NCI-H510A treated with DMSO at 0.1 percent for 48 hours (cell line): ENCODE data around the gene E2F6.
A peak's percentile ranks its signal among the peaks of the same experiment; 100 is the strongest.

Experiments used
- DNase-seq: peaks from one replicate; lab custom pipeline; 2025; lab: John Stamatoyannopoulos, UW

Gene E2F6, protein sequence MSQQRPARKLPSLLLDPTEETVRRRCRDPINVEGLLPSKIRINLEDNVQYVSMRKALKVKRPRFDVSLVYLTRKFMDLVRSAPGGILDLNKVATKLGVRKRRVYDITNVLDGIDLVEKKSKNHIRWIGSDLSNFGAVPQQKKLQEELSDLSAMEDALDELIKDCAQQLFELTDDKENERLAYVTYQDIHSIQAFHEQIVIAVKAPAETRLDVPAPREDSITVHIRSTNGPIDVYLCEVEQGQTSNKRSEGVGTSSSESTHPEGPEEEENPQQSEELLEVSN

GRCh38 chr2:11465485-11466306 lies at the start of gene E2F6:
Gene E2F6 (minus strand): TSS chr2:11466161. CDS start chr2:11465879, 282 bp downstream.
- peak; percentile 94 for DNase-seq

GRCh38 chr2:11515490-11515981 lies 49.6 kb upstream of the E2F6 start:
- no peak for DNase-seq

DNA sequence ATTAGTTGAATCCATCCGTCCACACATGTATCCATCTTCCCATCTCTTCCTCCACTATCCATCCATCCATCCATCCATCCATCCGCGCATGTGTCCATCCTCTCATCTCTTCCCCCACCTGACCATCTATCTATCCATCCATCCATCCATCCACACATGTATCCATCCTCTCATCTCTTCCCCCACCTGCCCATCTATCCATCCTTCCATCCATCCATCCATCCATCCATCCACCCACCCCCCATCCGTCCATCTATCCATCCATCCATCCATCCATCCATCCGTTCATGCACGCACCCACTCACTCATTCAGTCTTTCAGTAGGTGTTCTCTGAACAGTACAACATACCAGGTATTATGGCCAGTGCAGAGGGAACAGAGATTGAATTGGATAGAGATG lies 48.9 kb upstream of the E2F6 start:
- no peak for DNase-seq

GRCh38 chr2:11514081-11514730 lies 48.2 kb upstream of the E2F6 start:
- DNase-seq: no peak

DNA sequence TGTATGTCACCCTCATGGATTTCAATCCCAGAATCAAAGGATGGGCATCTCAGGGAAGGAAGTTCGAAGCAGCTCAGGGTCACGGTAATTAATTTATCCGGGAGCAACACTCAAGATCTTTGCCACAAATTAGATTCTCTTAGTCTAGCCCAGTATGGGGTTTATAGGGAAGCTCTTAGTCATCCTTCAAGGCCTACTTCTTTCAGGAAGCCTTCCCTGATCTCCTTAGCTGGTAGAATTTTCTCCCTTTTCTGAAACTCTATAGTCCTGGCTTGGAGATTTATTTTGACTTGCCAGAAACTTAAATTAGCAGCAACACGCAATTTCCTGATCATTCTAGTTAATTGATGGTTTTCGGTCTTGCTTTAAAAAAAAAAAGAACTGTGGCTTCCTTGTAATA lies 47.4 kb upstream of the E2F6 start:
- DNase-seq: no peak

- no peak for DNase-seq
Measured at GRCh38 chr2:11512431-11512830, 46.5 kb upstream of the E2F6 start.

- no peak for DNase-seq
Measured at GRCh38 chr2:11509657-11510360, 43.8 kb upstream of the E2F6 start.

GRCh38 chr2:11508279-11508678 lies 42.3 kb upstream of the E2F6 start:
- DNase-seq: peak; percentile 12

DNA sequence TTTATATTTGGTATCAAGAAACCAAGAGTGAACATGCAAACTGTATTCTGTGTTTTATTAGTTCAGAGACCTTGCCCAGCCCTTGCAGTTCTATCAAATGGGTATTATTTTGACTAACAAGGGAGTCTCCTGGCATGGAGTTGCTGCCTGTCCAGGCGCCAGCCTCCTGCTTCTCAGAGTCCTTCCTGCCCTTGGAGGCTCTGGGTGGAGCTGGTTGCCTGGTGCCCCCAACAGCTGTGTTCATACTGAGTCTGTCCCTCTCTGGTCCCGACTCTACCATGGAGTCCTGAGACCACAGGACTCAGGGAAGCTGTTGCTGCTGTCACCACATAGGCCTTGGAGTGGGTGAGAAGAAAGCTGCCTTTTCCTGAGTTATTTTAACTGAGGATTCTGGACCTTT lies 41.6 kb upstream of the E2F6 start:
- no peak for DNase-seq

DNA sequence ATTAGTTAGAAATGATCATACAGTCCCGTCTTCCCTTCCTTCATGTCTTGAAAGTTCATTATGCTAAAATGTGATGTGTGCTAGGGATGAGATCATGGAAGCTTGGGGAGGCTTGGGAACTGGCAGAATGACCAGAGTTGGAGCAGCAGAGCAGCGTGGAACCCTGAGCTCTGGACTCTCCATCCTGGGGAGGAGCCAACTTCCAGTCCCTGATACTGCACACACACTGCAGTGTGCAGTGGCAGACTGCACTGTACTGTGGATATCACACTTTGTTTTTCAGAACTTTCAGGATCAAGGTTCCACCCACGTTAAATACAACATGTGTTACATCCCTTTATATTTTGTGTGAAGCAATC lies 40.6 kb upstream of the E2F6 start:
- no peak for DNase-seq

- peak; percentile 59 for DNase-seq
Measured at GRCh38 chr2:11505652-11506610, 40.0 kb upstream of the E2F6 start.

- no peak for DNase-seq
Measured at GRCh38 chr2:11503354-11503927, 37.5 kb upstream of the E2F6 start.

DNA sequence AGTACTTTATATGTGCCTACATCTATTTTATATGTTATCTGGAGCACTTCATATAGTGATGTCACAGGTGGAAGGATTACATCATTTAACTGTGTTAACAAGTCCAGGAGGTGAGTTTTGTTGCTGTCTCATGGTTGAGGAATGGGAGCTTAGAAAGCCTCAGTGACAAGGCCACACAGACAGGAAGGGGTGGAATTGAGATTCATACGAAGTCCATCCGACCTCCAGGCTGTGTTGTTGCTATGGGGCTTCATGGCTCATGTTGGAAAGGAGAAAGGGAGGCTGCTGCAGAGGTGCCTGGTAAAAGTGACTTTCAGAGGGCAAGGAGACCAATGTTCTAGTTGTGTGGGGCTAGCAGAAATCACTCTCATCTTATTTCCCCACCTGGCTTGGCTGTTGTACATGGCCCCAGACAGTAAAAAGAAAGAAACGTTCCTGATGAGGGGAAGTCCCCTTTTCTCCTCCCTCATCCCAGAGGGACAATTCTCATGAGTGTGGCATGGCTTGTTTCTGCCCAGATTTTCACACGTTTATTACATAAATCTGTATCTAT lies 36.9 kb upstream of the E2F6 start:
- no peak for DNase-seq

DNA sequence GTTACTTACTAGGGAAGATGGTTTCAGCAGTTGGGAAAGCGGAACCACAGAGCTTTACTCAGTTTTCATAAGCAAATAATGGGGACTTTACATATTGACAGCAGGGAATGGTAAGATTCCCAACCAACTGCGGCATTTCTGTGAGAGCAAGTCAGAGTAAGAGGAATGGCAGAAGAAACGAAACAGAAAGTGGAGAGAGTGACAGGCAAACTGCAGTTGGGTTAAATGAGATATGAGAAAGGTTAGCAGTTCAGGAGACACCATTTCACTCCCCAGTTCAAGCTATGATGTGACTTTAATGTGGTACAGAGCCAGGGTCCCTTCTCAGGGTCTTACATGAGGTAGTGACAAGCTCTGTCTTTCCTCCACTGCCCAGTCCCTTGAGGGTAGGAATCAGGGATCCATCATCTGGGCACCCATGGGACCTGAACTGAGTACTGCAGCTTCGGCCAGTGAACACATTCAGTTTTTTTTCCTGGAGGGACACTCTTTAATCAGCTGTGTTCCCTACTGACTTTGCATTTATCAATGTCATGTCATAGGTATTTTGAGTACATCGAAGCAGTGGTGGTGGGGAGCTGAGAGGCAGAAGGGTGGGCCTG lies 34.8 kb upstream of the E2F6 start:
- no peak for DNase-seq

DNA sequence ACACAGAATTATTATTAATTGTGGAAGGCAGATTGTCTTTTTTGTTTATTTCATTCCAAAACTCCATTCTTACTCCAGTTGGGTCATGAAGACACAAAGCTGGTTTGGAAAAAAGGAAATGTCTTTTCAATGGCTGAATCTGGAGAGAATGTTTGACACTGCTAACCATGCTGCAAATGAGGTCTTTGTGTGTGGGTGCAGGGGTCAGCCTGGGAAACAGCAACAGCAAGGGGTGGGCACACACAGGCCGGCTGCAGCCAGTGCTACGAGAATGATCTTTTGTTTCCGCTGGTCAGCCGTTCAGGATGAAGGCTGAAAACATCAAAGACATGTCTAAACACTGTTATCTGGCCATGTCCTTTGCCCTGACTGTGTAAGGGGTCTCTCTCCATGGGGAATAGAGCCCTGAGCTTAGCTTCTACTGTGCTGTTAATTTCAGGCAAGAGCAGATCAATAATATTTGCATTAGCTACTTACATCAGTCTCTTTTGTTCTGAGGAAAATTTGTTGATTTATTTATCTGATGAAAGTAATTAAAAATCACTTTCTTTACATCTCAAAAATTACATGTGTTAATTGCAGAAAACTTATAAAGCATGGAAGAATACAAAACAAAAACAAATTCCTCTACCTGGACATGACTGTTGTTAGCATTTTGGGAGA lies 33.3 kb upstream of the E2F6 start:
- DNase-seq: no peak

DNA sequence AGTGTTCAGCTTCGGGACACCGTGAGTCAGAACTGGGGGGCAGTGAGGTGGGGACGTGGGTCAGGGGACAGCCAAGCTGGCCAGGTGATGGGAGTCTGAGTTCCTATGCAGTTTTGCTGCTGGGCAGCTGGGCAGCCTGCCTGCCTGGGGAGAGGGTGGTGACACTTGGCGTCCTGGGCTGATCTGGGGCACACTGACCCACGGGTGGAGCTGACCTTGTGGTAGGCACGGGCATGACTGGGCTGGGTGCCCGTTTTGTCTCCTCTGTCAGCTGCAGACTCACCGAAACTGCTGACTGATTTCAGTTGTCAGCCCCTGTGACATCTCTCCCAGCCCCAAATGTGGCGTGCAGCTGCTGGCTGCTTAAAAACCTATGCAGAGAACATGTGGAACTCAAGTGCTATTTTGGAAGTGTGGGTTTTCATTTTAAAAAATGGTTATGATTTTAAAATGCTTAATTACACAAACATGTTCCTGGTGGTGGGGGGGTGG lies 32.6 kb upstream of the E2F6 start:
- no peak for DNase-seq

GRCh38 chr2:11495844-11496681 lies 30.1 kb upstream of the E2F6 start:
- DNase-seq: no peak

GRCh38 chr2:11494310-11494709 lies 28.3 kb upstream of the E2F6 start:
- no peak for DNase-seq
